HEK293T (cell line): ENCODE results near the gene TEX10.

Experiments used
- ARNT ChIP-seq: fragments of 450-650 bp; IDR thresholded peaks from 2 replicates; pipeline ENCODE4 v1.6.1; 2017; ENCODE audit warnings: mild to moderate bottlenecking
- BHLHE40 ChIP-seq: fragments of 450-650 bp; IDR thresholded peaks from 2 replicates; pipeline ENCODE4 v1.6.1; 2016; ENCODE audit warnings: mild to moderate bottlenecking, moderate library complexity, borderline replicate concordance
- FOXM1 ChIP-seq: fragments of 450-650 bp; IDR thresholded peaks from 2 replicates; pipeline ENCODE4 v1.6.1; 2017; ENCODE audit warnings: mild to moderate bottlenecking, borderline replicate concordance
- L3MBTL2 ChIP-seq: fragments of 450-650 bp; conservative IDR thresholded peaks from 2 replicates; pipeline ENCODE4 v1.6.1; 2016; ENCODE audit warnings: mild to moderate bottlenecking
- ZNF384 ChIP-seq: fragments of 450-650 bp; IDR thresholded peaks from 2 replicates; pipeline ENCODE4 v1.6.1; 2016

- TF ChIP-seq FOXM1, result no peak
- TF ChIP-seq L3MBTL2, result no peak
- TF ChIP-seq BHLHE40, result no peak
- no peak for TF ChIP-seq ZNF384
- TF ChIP-seq ARNT, result no peak
Measured at GRCh38 chr9:100281676-100282387, 70.9 kb downstream of the TEX10 start.
